Naive thymus-derived CD4-positive, alpha-beta T cell (primary cell): ENCODE data around the gene TMEM132D. TPM values are rescaled to one million over a fixed set of nuclear protein-coding genes. Genes with fewer than 3 reads are reported as not detected.

Experiments used
- ATAC-seq: fragments of 150-1000 bp; cut with Tn5 transposase; 2 replicates; pipeline ENCODE4 v1.10.0; 2021; ENCODE audit warnings: mild to moderate bottlenecking, moderate library complexity
- CTCF ChIA-PET: fragments of 350-600 bp; sonication (Branson Sonifier 250); formaldehyde crosslinking; loops from one replicate; lab custom pipeline; 2021; ENCODE audit warnings: antibody characterized with exemption; lab: Charles Lee
- POLR2A ChIA-PET: fragments of 350-600 bp; sonication (Branson Sonifier 250); formaldehyde crosslinking; loops from one replicate; lab custom pipeline; 2021; ENCODE audit warnings: antibody characterized with exemption, inconsistent platforms; lab: Charles Lee
- DNase-seq, 9 donors: peaks; one replicate each; pipeline versions ENCODE4 v3.0.0 to v3.0.0-alpha.2; 2020 to 2022; ENCODE audit warnings: mixed read lengths in 1 of 9
- H3K27ac ChIP-seq: one replicate; pipeline ENCODE4 v1.7.0; 2013; ENCODE audit warnings: mild to moderate bottlenecking, low read depth, low read length, moderate library complexity
- H3K27me3 ChIP-seq, 2 donors: one replicate each; pipeline ENCODE4 v1.7.0; 2013; ENCODE audit warnings: low read length in 2 of 2, mild to moderate bottlenecking in 2 of 2, moderate library complexity in 2 of 2; ENCODE audit not compliant: control insufficient read depth in 2 of 2, insufficient read depth in 2 of 2
- H3K36me3 ChIP-seq, 3 experiments: 1 replicate in 2 of 3; 2 replicates in 1 of 3; pipeline ENCODE4 v1.7.0; 2013; ENCODE audit warnings: low read length in 3 of 3, mild to moderate bottlenecking in 3 of 3, moderate library complexity in 1 of 3; ENCODE audit not compliant: insufficient read depth in 3 of 3, control insufficient read depth in 2 of 3
- H3K4me1 ChIP-seq, 2 donors: one replicate each; pipeline ENCODE4 v1.7.0; 2013; ENCODE audit warnings: low read length in 2 of 2, mild to moderate bottlenecking in 2 of 2, moderate library complexity in 1 of 2; ENCODE audit not compliant: control insufficient read depth in 2 of 2, insufficient read depth in 2 of 2
- H3K4me3 ChIP-seq: 2 replicates; pipeline ENCODE4 v1.7.0; 2013; ENCODE audit warnings: mild to moderate bottlenecking, low read length
- H3K9me3 ChIP-seq, 3 experiments: 1 replicate in 2 of 3; 2 replicates in 1 of 3; pipeline ENCODE4 v1.7.0; 2013; ENCODE audit warnings: low read length in 3 of 3; ENCODE audit not compliant: control insufficient read depth in 2 of 3
- H3K27ac Mint-ChIP-seq, 9 donors: one replicate each; pipeline ENCODE4 v1.8.0; 2020 to 2022; ENCODE audit warnings: mixed read lengths in 9 of 9, mild to moderate bottlenecking in 8 of 9, moderate library complexity in 5 of 9, inconsistent platforms in 2 of 9
- H3K27me3 Mint-ChIP-seq, 5 donors: one replicate each; pipeline ENCODE4 v1.8.0; 2021 to 2022; ENCODE audit warnings: mixed read lengths in 5 of 5, mild to moderate bottlenecking in 1 of 5
- H3K36me3 Mint-ChIP-seq, 5 donors: one replicate each; pipeline ENCODE4 v1.8.0; 2020 to 2022; ENCODE audit warnings: mixed read lengths in 5 of 5, mild to moderate bottlenecking in 3 of 5, inconsistent platforms in 1 of 5
- H3K4me1 Mint-ChIP-seq, 7 donors: one replicate each; pipeline ENCODE4 v1.8.0; 2020 to 2022; ENCODE audit warnings: mixed read lengths in 7 of 7, mild to moderate bottlenecking in 3 of 7, inconsistent platforms in 1 of 7
- H3K4me3 Mint-ChIP-seq, 10 donors: one replicate each; pipeline ENCODE4 v1.8.0; 2020 to 2022; ENCODE audit warnings: mild to moderate bottlenecking in 10 of 10, mixed read lengths in 10 of 10, moderate library complexity in 6 of 10, inconsistent platforms in 2 of 10
- H3K9me3 Mint-ChIP-seq, 11 donors: one replicate each; pipeline ENCODE4 v1.8.0; 2020 to 2022; ENCODE audit warnings: mixed read lengths in 11 of 11, mild to moderate bottlenecking in 4 of 11, inconsistent platforms in 1 of 11, moderate library complexity in 1 of 11
- intact Hi-C, 2 donors: fragments of 100-400 bp; cut with micrococcal nuclease; formaldehyde crosslinking; loops; one replicate each; pipeline ENCODE4 v1.15.1; 2023
- polyA plus RNA-seq, 2 donors: library from polyadenylated mRNA; unstranded; fragments of 300-500 nt; fragmentation: Illumina TruSeq; gene quantifications; one replicate each; pipeline ENCODE4 v1.2.3, GENCODE V29; 2021
- total RNA-seq, 6 experiments: library from RNA in 5 of 6; stranded (reverse) in 5 of 6; gene quantifications; 1 replicate in 5 of 6; 2 replicates in 1 of 6; pipeline ENCODE4 v1.2.3 and lab custom pipeline; 2021 to 2026

TMEM132D gene
- total and polyA plus RNA-seq, 7 experiments from 2014 or later, result not detected

DNA sequence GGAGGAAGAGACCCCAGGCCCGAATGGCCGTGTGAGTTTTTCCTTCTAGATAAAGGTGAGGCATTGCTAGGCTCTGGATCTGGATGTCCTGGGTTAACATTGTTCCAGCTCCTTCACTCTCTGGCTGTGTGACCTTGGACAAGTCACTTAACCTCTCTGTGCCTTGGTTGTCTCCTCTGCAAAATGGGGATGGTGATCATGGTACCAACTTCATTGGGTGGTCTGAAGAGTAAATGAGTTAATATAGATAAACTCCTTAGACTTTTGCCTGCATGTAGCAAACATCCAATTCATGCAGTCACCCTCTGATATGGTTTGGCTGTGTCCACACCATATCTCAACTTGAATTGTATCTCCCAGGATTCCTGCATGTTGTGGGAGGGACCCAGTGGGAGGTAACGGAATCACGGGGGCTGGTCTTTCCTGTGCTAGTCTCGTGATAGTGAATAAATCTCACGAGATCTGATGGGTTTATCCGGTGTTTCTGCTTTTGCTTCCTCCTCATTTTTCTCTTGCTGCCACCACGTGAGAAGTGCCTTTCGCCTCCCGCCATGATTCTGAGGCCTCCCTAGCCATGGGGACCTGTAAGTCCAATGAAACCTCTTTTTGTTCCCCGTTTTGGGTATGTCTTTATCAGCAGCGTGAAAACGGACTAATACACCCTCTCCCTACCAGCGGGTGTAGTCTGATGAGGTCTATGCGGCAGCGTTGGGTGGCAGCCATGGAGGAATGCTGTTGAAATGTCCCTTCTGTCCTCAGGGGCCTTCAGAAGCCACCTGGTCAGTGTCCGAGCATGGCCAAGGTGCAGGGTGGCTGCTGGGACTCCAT is 794.4 kb downstream of the TMEM132D start:
- intact Hi-C loops, result no loop called here

GRCh38 chr12:129106772-129107171 is 797.1 kb downstream of the TMEM132D start:
- Histone ChIP-seq H3K4me3 (no peak overlapping the region), H3K9me3 (no peaks in the 10 kb centered on the region), H3K27me3 (no peaks in the 10 kb centered on the region), H3K27ac (no peak overlapping the region), H3K36me3 (no peaks in the 10 kb centered on the region), H3K4me1 (no peaks in the 10 kb centered on the region)
- H3K27me3 Mint-ChIP-seq, result peaks cover 0 to 6% (median 0%) of the 10 kb centered on the region in 5 donors
- H3K9me3 Mint-ChIP-seq, result peaks cover 0 to 26% (median 9%) of the 10 kb centered on the region in 11 donors
- no peak overlapping the region for H3K27ac Mint-ChIP-seq
- H3K4me3 Mint-ChIP-seq, result no peak overlapping the region
- DNase-seq (no peak), ATAC-seq (no peak)
- H3K4me1 Mint-ChIP-seq, result no peaks in the 10 kb centered on the region
- POLR2A ChIA-PET, result no interaction called here
- CTCF ChIA-PET, result no interaction called here
- intact Hi-C loops, result no loop called here
- H3K36me3 Mint-ChIP-seq, result peaks cover 0 to 4% (median 0%) of the 10 kb centered on the region in 5 donors

More for the DNA sequence above, 794.4 kb downstream of the TMEM132D start:
- ChIA-PET POLR2A (no interaction called here), CTCF (no interaction called here)
- H3K4me1 Mint-ChIP-seq, result no peaks in the 10 kb centered on the region
- no peak overlapping the region for H3K27ac Mint-ChIP-seq
- Histone ChIP-seq H3K9me3 (no peaks in the 10 kb centered on the region), H3K27me3 (no peaks in the 10 kb centered on the region), H3K4me3 (no peak overlapping the region), H3K36me3 (no peaks in the 10 kb centered on the region), H3K4me1 (no peaks in the 10 kb centered on the region), H3K27ac (no peak overlapping the region)
- peaks cover 0 to under 1% (median 0%) of the 10 kb centered on the region in 5 donors for H3K36me3 Mint-ChIP-seq
- H3K9me3 Mint-ChIP-seq, result peaks cover 0 to 19% (median 5%) of the 10 kb centered on the region in 11 donors
- ATAC-seq, result no peak
- H3K27me3 Mint-ChIP-seq, result peaks cover 0 to 6% (median 0%) of the 10 kb centered on the region in 5 donors
- DNase-seq, result no peak
- no peak overlapping the region for H3K4me3 Mint-ChIP-seq

DNA sequence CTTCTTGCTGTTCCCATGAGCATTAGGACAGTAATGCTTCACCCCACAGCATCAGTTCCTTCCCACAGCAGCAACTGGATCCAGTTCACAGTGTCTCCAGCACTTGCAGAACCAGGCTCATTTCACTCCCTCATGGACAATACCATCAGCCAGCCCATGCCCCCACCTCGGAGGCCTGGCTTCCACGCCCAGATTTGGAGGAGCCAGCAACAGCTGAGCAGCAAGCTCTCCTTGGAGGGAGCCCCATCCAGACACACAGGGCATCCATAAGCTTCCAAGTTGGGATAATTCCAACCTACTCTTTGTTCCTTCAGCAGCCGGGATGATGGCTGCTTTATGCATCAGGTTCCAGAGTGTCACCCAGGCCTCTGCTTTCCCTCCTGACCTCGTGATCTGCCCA is 800.6 kb downstream of the TMEM132D start:
- H3K4me1 Mint-ChIP-seq, result no peaks in the 10 kb centered on the region
- H3K4me3 ChIP-seq, result no peak overlapping the region
- ChIA-PET CTCF (no interaction called here), POLR2A (no interaction called here)
- no peak overlapping the region for H3K27ac ChIP-seq
- H3K4me3 Mint-ChIP-seq, result no peak overlapping the region
- H3K27me3 ChIP-seq, result no peaks in the 10 kb centered on the region
- H3K9me3 Mint-ChIP-seq, result peaks cover 0 to 14% (median 5%) of the 10 kb centered on the region in 11 donors
- intact Hi-C loops, result no loop called here
- no peak overlapping the region for H3K27ac Mint-ChIP-seq
- no peaks in the 10 kb centered on the region for H3K4me1 ChIP-seq
- H3K36me3 Mint-ChIP-seq, result peaks cover 0 to 4% (median 0%) of the 10 kb centered on the region in 5 donors
- H3K9me3 ChIP-seq, result no peaks in the 10 kb centered on the region
- H3K27me3 Mint-ChIP-seq, result peaks cover 0 to 6% (median 0%) of the 10 kb centered on the region in 5 donors
- H3K36me3 ChIP-seq, result no peaks in the 10 kb centered on the region
- DNase-seq, result no peak
- no peak for ATAC-seq

GRCh38 chr12:129102233-129102632 is 801.6 kb downstream of the TMEM132D start:
- Mint-ChIP-seq H3K9me3 (peaks cover 0 to 14% (median 6%) of the 10 kb centered on the region in 11 donors), H3K4me1 (no peaks in the 10 kb centered on the region), H3K27me3 (peaks cover 0 to 6% (median 0%) of the 10 kb centered on the region in 5 donors), H3K4me3 (no peak overlapping the region), H3K27ac (no peak overlapping the region), H3K36me3 (peaks cover 0 to 4% (median 0%) of the 10 kb centered on the region in 5 donors)
- no peaks in the 10 kb centered on the region for H3K9me3 ChIP-seq
- DNase-seq, result no peak
- ChIA-PET CTCF (no interaction called here), POLR2A (no interaction called here)
- no peak overlapping the region for H3K27ac ChIP-seq
- H3K36me3 ChIP-seq, result no peaks in the 10 kb centered on the region
- intact Hi-C loops, result no loop called here
- no peaks in the 10 kb centered on the region for H3K27me3 ChIP-seq
- H3K4me1 ChIP-seq, result no peaks in the 10 kb centered on the region
- no peak overlapping the region for H3K4me3 ChIP-seq
- ATAC-seq, result no peak

GRCh38 chr12:129101816-129102215 is 802.0 kb downstream of the TMEM132D start:
- Mint-ChIP-seq H3K4me3 (no peak overlapping the region), H3K27me3 (peaks cover 0 to 6% (median 0%) of the 10 kb centered on the region in 5 donors), H3K4me1 (no peaks in the 10 kb centered on the region), H3K36me3 (peaks cover 0 to 4% (median 0%) of the 10 kb centered on the region in 5 donors), H3K27ac (no peak overlapping the region), H3K9me3 (peaks cover 0 to 12% (median 6%) of the 10 kb centered on the region in 11 donors)
- ATAC-seq, result no peak
- CTCF ChIA-PET, result no interaction called here
- no peak overlapping the region for H3K4me3 ChIP-seq
- no peaks in the 10 kb centered on the region for H3K36me3 ChIP-seq
- no peaks in the 10 kb centered on the region for H3K27me3 ChIP-seq
- intact Hi-C loops, result no loop called here
- H3K9me3 ChIP-seq, result no peaks in the 10 kb centered on the region
- H3K27ac ChIP-seq, result no peak overlapping the region
- no peaks in the 10 kb centered on the region for H3K4me1 ChIP-seq
- no peak for DNase-seq
- POLR2A ChIA-PET, result no interaction called here

GRCh38 chr12:129101404-129101803 is 802.4 kb downstream of the TMEM132D start:
- Histone ChIP-seq H3K4me1 (no peaks in the 10 kb centered on the region), H3K27me3 (no peaks in the 10 kb centered on the region), H3K9me3 (no peaks in the 10 kb centered on the region), H3K4me3 (no peak overlapping the region), H3K27ac (no peak overlapping the region), H3K36me3 (no peaks in the 10 kb centered on the region)
- Mint-ChIP-seq H3K4me3 (no peak overlapping the region), H3K9me3 (peaks cover 0 to 9% (median 6%) of the 10 kb centered on the region in 11 donors), H3K27me3 (peaks cover 0 to 6% (median 0%) of the 10 kb centered on the region in 5 donors), H3K27ac (no peak overlapping the region), H3K36me3 (peaks cover 0 to 4% (median 0%) of the 10 kb centered on the region in 5 donors), H3K4me1 (no peaks in the 10 kb centered on the region)
- no peak for ATAC-seq
- ChIA-PET CTCF (no interaction called here), POLR2A (no interaction called here)
- DNase-seq, result no peak
- intact Hi-C loops, result no loop called here

GRCh38 chr12:129097451-129097850 is 806.4 kb downstream of the TMEM132D start:
- Mint-ChIP-seq H3K27me3 (no peaks in the 10 kb centered on the region), H3K27ac (no peak overlapping the region), H3K4me3 (no peak overlapping the region), H3K36me3 (no peaks in the 10 kb centered on the region), H3K4me1 (no peaks in the 10 kb centered on the region), H3K9me3 (peaks cover 0 to 9% (median 2%) of the 10 kb centered on the region in 11 donors)
- no peak for DNase-seq
- no peaks in the 10 kb centered on the region for H3K4me1 ChIP-seq
- H3K27me3 ChIP-seq, result no peaks in the 10 kb centered on the region
- POLR2A ChIA-PET, result no interaction called here
- no peak overlapping the region for H3K27ac ChIP-seq
- no peaks in the 10 kb centered on the region for H3K36me3 ChIP-seq
- CTCF ChIA-PET, result no interaction called here
- intact Hi-C loops, result no loop called here
- no peak for ATAC-seq
- no peak overlapping the region for H3K4me3 ChIP-seq
- H3K9me3 ChIP-seq, result peaks cover 0 to 4% (median 0%) of the 10 kb centered on the region in 3 experiments
